ENCODE results near the gene C3AR1. TPM values are rescaled to one million over a fixed set of nuclear protein-coding genes. Genes with fewer than 3 reads are reported as not detected.

C3AR1 gene
- polyA plus RNA-seq, 2 of the 4 experiments (the other 2 are of a cell fraction): not detected

DNA sequence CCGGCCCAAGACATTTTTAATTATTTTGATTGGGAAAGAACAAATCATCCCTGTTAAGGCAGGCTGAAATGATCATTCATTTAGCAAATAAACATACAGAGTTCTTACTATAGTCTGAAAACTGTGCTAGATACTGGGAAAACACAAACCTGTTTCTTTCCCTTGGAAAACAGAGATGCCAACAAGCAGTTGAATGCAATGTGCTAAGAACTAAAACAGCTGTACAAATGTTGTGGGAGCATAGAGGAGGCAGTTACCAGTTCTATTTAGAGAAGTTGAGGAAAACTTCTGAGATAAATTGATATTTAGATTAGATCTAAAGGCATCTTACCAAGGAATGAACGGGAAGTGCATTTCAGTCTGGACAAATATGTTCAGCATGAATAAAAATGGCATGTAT, 12.8 kb upstream of the C3AR1 start:
- WGBS (ENCODE audit: missing lambda C conversion rate): 79% methylated on average over 2 of the region's 2 CpGs
- Histone ChIP-seq H3K27ac (no peak overlapping the region), H3K4me2 (no peak overlapping the region), H3K4me1 (peaks cover 29% of the 10 kb centered on the region), H3K9me3 (no peaks in the 10 kb centered on the region), H3K4me3 (no peak overlapping the region)
- CTCF ChIA-PET: interaction anchor here (0.5 to 7.6 kb wide), 15 partner anchors 9 to 402 kb away, joined by 3 to 70 read pairs (median 4); partner anchors contain the start of gene FOXJ2
- POLR2A ChIA-PET: no interaction called here
- DNase-seq (ENCODE audit: low read depth in 1 of 2, low spot score in 1 of 2): no peak
- no peak for ATAC-seq
- no peak for TF ChIP-seq FOSL2 (IDR thresholded peaks at IDR 0.05)
- no peak for TF ChIP-seq FOSL2 (CRISPR knock-in tag; IDR thresholded peaks at IDR 0.05)
- TF ChIP-seq ESRRA (IDR thresholded peaks at IDR 0.05; ENCODE audit: borderline replicate concordance, low read length): no peak
- no peak for FAIRE-seq

DNA sequence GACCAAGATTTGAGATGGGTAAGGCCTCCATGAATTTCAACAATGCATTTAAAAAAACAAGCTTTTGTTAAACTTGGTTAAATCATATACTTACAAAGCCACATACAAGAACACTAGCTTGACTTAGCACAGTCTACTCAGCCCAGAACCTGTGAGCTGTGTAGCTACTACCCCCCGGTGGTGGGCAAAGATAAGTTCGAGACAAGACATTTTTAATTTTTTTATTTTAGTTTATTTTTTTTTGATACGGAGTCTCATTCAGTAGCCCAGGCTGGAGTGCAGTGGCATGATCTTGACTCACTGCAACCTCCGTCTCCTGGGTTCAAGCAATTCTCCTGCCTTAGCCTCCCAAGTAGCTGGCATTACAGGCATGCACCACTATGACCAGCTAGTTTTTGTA, 12.2 kb upstream of the C3AR1 start:
- H3K27ac ChIP-seq: no peak overlapping the region
- WGBS (ENCODE audit: missing lambda C conversion rate): 38% methylated on average over 4 of the region's 4 CpGs
- no peak overlapping the region for H3K4me2 ChIP-seq
- DNase-seq (ENCODE audit: low read depth in 1 of 2, low spot score in 1 of 2) (peak in 1 of 2 experiments; percentile 68), FAIRE-seq (no peak), ATAC-seq (no peak)
- no peak overlapping the region for H3K4me3 ChIP-seq
- H3K4me1 ChIP-seq: peaks cover 27% of the 10 kb centered on the region
- TF ChIP-seq PHF8 (IDR thresholded peaks at IDR 0.05; ENCODE audit: borderline replicate concordance, low read depth) (no peak), POLR2AphosphoS2 (conservative IDR thresholded peaks at IDR 0.05; ENCODE audit: low read length) (no peak), SMC3 (IDR thresholded peaks at IDR 0.05) (peak; percentile 15; the same call in 1 of the 3 replicates), NR3C1 (IDR thresholded peaks at IDR 0.05) (no peak), RAD21 (conservative IDR thresholded peaks at IDR 0.05 in 1 of 2, IDR thresholded peaks at IDR 0.05 in 1 of 2) (peak; percentile 51 to 53; a peak in 4 of 5 replicates), POLR2A (IDR thresholded peaks at IDR 0.05; ENCODE audit: low read length) (no peak), EHMT2 (IDR thresholded peaks at IDR 0.05; ENCODE audit: low read depth) (no peak), TP53 (CRISPR knock-in tag; IDR thresholded peaks at IDR 0.05) (no peak), FOSL2 (IDR thresholded peaks at IDR 0.05) (no peak), FOSL2 (CRISPR knock-in tag; IDR thresholded peaks at IDR 0.05) (no peak), KDM5A (IDR thresholded peaks at IDR 0.05) (no peak)
- TF ChIP-seq, protein P1, sequence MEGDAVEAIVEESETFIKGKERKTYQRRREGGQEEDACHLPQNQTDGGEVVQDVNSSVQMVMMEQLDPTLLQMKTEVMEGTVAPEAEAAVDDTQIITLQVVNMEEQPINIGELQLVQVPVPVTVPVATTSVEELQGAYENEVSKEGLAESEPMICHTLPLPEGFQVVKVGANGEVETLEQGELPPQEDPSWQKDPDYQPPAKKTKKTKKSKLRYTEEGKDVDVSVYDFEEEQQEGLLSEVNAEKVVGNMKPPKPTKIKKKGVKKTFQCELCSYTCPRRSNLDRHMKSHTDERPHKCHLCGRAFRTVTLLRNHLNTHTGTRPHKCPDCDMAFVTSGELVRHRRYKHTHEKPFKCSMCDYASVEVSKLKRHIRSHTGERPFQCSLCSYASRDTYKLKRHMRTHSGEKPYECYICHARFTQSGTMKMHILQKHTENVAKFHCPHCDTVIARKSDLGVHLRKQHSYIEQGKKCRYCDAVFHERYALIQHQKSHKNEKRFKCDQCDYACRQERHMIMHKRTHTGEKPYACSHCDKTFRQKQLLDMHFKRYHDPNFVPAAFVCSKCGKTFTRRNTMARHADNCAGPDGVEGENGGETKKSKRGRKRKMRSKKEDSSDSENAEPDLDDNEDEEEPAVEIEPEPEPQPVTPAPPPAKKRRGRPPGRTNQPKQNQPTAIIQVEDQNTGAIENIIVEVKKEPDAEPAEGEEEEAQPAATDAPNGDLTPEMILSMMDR (IDR thresholded peaks at IDR 0.05): peak; percentile 37; the same call in 2 of the 3 replicates
- TF ChIP-seq, protein P2, sequence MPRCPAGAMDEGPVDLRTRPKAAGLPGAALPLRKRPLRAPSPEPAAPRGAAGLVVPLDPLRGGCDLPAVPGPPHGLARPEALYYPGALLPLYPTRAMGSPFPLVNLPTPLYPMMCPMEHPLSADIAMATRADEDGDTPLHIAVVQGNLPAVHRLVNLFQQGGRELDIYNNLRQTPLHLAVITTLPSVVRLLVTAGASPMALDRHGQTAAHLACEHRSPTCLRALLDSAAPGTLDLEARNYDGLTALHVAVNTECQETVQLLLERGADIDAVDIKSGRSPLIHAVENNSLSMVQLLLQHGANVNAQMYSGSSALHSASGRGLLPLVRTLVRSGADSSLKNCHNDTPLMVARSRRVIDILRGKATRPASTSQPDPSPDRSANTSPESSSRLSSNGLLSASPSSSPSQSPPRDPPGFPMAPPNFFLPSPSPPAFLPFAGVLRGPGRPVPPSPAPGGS (IDR thresholded peaks at IDR 0.05): no peak
- ChIA-PET POLR2A (no interaction called here), CTCF (interaction anchor here (0.5 to 7.6 kb wide), 25 partner anchors 9 to 876 kb away, joined by 3 to 70 read pairs (median 4); partner anchors contain the start of genes C3AR1 and FOXJ2)
- H3K9me3 ChIP-seq: no peaks in the 10 kb centered on the region

DNA sequence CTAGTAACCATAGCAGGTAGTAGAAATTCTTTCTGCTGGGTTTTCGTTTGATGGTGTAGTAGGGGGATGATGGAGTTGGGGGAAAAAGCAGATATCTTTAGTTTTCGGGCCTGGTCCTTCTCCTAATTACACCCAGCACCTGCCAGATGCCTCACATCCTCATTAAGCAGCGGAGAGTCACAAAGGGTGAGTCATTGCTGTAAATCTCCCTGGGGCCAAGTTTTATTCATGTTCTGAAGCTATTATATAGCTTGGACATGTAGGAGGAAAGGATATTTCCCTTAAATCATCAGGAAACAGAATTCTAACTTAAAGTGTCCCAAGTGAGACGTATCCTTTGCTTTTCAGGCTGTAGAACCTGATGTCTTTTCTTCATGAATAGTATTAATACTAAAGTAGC, 11.0 kb upstream of the C3AR1 start:
- peak overlapping the region; percentile 27; the same call in 1 of the 3 replicates for H3K4me2 ChIP-seq
- no peaks in the 10 kb centered on the region for H3K9me3 ChIP-seq
- H3K4me1 ChIP-seq: peaks cover 21% of the 10 kb centered on the region; the same call in 2 of the 3 replicates
- ATAC-seq (no peak), FAIRE-seq (no peak), DNase-seq (ENCODE audit: low read depth in 1 of 2, low spot score in 1 of 2) (no peak)
- ChIA-PET POLR2A (no interaction called here), CTCF (interaction anchor here (0.5 to 7.6 kb wide), 13 partner anchors 11 to 459 kb away, joined by 3 to 70 read pairs (median 4); partner anchors contain the start of gene C3AR1)
- no peak overlapping the region for H3K27ac ChIP-seq
- WGBS (ENCODE audit: missing lambda C conversion rate): 50% methylated on average over 4 of the region's 4 CpGs
- TF ChIP-seq, protein P3, sequence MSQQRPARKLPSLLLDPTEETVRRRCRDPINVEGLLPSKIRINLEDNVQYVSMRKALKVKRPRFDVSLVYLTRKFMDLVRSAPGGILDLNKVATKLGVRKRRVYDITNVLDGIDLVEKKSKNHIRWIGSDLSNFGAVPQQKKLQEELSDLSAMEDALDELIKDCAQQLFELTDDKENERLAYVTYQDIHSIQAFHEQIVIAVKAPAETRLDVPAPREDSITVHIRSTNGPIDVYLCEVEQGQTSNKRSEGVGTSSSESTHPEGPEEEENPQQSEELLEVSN (IDR thresholded peaks at IDR 0.05; ENCODE audit: borderline replicate concordance, low read depth): no peak
- TF ChIP-seq MAZ (IDR thresholded peaks at IDR 0.05; ENCODE audit: borderline replicate concordance, low read depth, low read length) (no peak), ESRRA (IDR thresholded peaks at IDR 0.05; ENCODE audit: borderline replicate concordance, low read length) (no peak), MAFK (IDR thresholded peaks at IDR 0.05; ENCODE audit: partially characterized antibody) (no peak), HOXA7 (CRISPR knock-in tag; IDR thresholded peaks at IDR 0.05) (no peak), TP53 (CRISPR knock-in tag; IDR thresholded peaks at IDR 0.05) (no peak), NFE2L2 (conservative IDR thresholded peaks at IDR 0.05; ENCODE audit: low read length) (no peak)
- H3K4me3 ChIP-seq: no peak overlapping the region
